NB4 (cell line): Measurements from ENCODE around the gene ZNF358.
A peak's percentile ranks its signal among the peaks of the same experiment; 100 is the strongest.

Source experiments
- DNase-seq: peaks from one replicate; pipeline ENCODE4 v3.0.0; 2010; ENCODE audit warnings: low read depth
- H3K4me3 ChIP-seq: one replicate; pipeline ENCODE4 v1.5.1; 2011; ENCODE audit warnings: mild to moderate bottlenecking, low read depth, low read length, moderate library complexity
- MAX ChIP-seq: IDR thresholded peaks from 2 replicates; pipeline ENCODE4 v1.6.1; 2011; ENCODE audit warnings: low read depth, low read length
- MYC ChIP-seq: IDR thresholded peaks from 2 replicates; pipeline ENCODE4 v1.6.1; 2011; ENCODE audit warnings: low read depth, low read length
- POLR2A ChIP-seq: IDR thresholded peaks from 2 replicates; pipeline ENCODE4 v1.6.1; 2011; ENCODE audit warnings: mild to moderate bottlenecking; ENCODE audit not compliant: insufficient read length; ENCODE audit errors: extremely low read depth
- TF ChIP-seq, protein P1 (sequence below): IDR thresholded peaks from one replicate; pipeline ENCODE4 v1.5.1; 2012; ENCODE audit warnings: low read depth, low read length

Gene ZNF358

DNA sequence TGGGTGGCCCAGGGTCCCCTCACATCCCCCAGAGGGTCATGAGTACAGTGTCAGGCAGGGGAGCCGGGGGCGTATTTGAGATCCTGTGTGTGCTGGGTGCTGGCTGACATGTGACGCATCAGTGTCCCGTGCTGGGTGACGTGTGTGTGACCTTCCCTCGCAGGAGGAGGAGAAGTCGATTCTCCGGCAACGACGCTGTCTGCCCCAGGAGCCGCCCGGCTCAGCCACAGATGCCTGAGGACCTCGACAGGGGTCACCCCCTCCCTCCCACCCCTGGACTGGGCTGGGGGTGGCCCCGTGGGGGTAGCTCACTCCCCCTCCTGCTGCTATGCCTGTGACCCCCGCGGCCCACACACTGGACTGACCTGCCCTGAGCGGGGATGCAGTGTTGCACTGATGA lies 45.4 kb downstream of the ZNF358 start:
- DNase-seq, result no peak
- TF ChIP-seq POLR2A (no peak), MYC (no peak), MAX (no peak)
- TF ChIP-seq, protein P1, sequence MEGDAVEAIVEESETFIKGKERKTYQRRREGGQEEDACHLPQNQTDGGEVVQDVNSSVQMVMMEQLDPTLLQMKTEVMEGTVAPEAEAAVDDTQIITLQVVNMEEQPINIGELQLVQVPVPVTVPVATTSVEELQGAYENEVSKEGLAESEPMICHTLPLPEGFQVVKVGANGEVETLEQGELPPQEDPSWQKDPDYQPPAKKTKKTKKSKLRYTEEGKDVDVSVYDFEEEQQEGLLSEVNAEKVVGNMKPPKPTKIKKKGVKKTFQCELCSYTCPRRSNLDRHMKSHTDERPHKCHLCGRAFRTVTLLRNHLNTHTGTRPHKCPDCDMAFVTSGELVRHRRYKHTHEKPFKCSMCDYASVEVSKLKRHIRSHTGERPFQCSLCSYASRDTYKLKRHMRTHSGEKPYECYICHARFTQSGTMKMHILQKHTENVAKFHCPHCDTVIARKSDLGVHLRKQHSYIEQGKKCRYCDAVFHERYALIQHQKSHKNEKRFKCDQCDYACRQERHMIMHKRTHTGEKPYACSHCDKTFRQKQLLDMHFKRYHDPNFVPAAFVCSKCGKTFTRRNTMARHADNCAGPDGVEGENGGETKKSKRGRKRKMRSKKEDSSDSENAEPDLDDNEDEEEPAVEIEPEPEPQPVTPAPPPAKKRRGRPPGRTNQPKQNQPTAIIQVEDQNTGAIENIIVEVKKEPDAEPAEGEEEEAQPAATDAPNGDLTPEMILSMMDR, result no peak
- H3K4me3 ChIP-seq, result no peak overlapping the region

DNA sequence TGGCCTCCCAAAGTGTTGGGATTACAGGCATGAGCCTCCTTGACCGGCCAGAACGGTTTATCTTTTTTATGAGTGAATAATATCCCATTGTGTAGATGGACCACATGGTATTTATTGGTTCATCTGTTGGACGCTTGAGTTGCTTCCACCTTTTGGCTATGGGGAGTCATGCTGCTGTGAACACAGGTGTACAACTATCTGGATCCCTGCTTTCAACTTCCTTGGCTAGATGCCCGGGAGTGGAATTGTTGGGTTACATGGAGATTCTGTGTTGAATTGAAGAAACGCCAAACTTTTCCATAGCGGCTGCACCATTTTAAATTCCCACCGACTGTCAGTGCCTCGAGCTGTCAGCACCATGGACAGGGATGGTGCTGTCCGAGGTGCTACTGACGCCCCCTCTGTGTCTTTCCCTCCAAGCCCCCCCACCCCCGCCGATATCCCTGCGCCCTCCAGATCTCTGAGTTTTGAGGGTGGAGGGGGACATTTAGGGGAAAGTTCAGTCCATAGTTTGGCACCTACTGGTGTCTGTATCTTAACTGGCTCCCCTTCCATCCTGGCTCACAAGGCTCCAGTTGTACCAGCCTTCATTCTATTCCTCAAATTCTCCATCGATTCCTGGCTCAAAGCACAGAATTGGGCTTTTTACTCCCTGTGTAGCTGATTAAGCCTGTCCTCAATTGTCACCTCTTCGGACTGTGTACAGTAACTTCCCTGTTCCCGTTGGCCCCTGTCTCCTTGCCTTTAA lies 46.9 kb downstream of the ZNF358 start:
- TF ChIP-seq, protein P1, result no peak
- TF ChIP-seq MAX, result peak; percentile 34; the same call in 1 of the 2 replicates
- H3K4me3 ChIP-seq, result no peak overlapping the region
- peak; percentile 40 for DNase-seq

DNA sequence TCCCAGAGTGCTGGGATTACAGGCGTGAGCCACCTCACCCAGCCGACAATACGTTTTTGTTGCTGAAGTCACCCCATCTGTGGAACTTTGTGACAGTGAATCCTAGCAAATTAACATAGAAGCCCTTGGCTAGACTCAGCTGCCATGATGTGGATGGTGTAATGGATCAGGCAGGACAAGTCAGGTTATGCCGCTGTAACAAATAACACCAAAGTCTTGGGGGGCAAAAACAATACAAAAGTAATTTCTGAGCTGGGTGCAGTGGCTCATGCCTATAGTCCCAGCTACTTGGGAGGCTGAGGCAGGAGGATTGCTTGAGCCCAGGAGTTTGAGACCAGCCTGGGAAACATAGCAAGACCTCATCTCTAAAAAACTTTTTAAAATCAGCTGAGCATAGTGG lies 49.0 kb downstream of the ZNF358 start:
- no peak for DNase-seq
- H3K4me3 ChIP-seq, result no peak overlapping the region
- TF ChIP-seq POLR2A (no peak), MYC (no peak), MAX (no peak)
- TF ChIP-seq, protein P1, result no peak

GRCh38 chr19:7565332-7565731 lies 49.4 kb downstream of the ZNF358 start:
- TF ChIP-seq POLR2A (no peak), MYC (no peak), MAX (no peak)
- TF ChIP-seq, protein P1, result no peak
- no peak overlapping the region for H3K4me3 ChIP-seq
- DNase-seq, result no peak
